Left ventricle myocardium inferior (tissue), 1 donor: Measurements from ENCODE around the gene NACC2. TPM values are rescaled to one million over a fixed set of nuclear protein-coding genes. Genes with fewer than 3 reads are reported as not detected.

Experiments used
- DNase-seq: peaks from one replicate; pipeline ENCODE4 v3.0.0-alpha.2; 2020
- H3K27ac ChIP-seq: fragments of 200-600 bp; replicated peaks from 2 replicates; pipeline ENCODE4 v1.8.0; 2021
- H3K27me3 ChIP-seq: fragments of 200-600 bp; 2 replicates; pipeline ENCODE4 v1.8.0; 2021; ENCODE audit warnings: low read depth
- H3K36me3 ChIP-seq: fragments of 200-600 bp; 2 replicates; pipeline ENCODE4 v1.8.0; 2021
- H3K4me1 ChIP-seq: fragments of 200-600 bp; 2 replicates; pipeline ENCODE4 v1.8.0; 2021
- H3K4me3 ChIP-seq: fragments of 200-600 bp; 2 replicates; pipeline ENCODE4 v1.8.0; 2021; ENCODE audit warnings: mild to moderate bottlenecking, moderate library complexity
- H3K9me3 ChIP-seq: fragments of 200-600 bp; replicated peaks from 2 replicates; pipeline ENCODE4 v1.8.0; 2021
- CTCF ChIP-seq: fragments of 200-600 bp; IDR thresholded peaks from 2 replicates; pipeline ENCODE4 v1.8.0; 2021; ENCODE audit warnings: antibody characterized with exemption, mild to moderate bottlenecking, borderline replicate concordance
- intact Hi-C: fragments of 100-400 bp; cut with micrococcal nuclease; formaldehyde crosslinking; loops from one replicate; pipeline ENCODE4 v1.11.0; 2022
- total RNA-seq: library from RNA; stranded (reverse); fragmentation: NEBNext Ultra II Directional; extraction: Animal tissue kit (Norgen Biotek cat#: 25700); gene quantifications from one replicate; pipeline ENCODE4 v1.2.1, GENCODE V29; 2021
- donor health status: DM: no; HTN: yes; CAD: no; lungs with severe emphysema.

The NACC2 gene
- total RNA-seq, 1 donor from 2014 or later, result 29.5 TPM

DNA sequence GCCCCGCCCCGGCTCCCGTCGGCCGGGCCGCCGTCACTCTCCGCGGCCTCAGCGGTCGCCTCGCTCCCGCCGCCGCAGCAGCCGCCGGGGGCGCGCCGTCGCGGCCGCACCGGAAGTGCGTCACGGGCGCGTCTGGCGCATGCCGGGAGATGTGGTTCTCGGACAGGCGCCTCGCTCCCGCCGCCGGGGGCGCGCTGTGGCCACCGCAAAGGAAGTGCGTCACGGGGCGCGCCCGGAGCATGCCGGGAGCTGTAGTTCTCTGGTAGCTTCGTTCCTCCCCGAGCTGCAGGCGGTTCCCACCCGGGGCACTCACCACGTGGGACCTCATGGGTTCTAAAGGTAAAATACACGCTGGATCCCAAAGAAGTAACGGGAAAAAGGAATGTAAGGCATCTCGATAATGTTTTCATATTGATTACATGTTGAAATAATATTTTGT is 133.8 kb downstream of the NACC2 start, which contains the start of gene UBAC1:
UBAC1 (minus strand) TSS at position 97 of the 439 bp plus-strand sequence. CDS start 211 bp downstream, outside the sequence.
- H3K9me3 ChIP-seq, result no peaks in the 10 kb centered on the region
- peak within 1 kb of the TSS; percentile 85 for H3K4me3 ChIP-seq
- no peaks in the 10 kb centered on the region for H3K27me3 ChIP-seq
- peak; percentile 70 for TF ChIP-seq CTCF
- H3K36me3 ChIP-seq, result no peaks in the 10 kb centered on the region
- intact Hi-C loops, result no loop called here
- peak within 1 kb of the TSS; percentile 97 for H3K27ac ChIP-seq
- peak; percentile 97 for DNase-seq
- H3K4me1 ChIP-seq, result peaks cover 53% of the 10 kb centered on the region

DNA sequence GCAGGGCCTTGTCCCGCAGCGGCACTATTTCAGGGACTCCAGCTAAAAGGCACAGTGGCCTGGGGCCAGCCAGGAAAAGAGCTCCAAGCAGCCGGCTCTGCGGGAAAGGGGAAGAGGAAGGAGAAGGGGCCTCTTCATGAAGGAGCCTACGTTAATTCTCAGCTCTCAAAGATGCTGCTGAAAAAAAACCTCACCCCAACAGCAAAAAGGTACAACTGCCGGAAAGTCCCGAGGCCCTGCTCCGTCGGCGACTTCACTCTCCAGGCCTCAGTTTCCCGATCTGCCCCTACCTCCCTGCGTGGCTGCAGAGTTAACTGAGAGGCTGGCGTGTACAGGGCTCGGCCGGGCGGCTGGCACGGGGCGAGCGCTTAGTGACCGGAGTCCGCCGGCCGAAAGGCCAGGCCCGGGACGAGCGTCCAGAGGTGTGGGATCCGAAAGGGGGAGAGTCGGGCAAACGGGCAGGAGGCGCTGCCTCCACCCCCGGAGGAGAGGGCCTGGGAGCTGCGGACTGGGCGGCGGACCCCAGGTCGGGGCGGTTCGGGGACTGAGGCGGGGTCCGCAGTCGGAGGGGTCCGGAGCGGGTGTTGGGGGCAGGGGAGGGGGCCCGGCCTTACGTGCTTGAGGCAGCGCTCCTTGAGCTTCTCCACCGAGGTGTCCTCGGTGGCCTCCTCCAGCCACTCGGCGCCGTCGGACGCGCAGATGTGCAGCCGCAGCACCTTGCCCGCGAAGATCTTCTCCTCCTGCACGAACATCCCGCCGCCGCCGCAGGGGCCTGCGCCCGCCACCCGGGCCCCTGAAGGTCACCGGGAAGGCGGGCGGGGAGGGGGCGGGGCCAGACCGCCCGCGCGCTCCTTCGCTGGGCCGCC is 134.4 kb downstream of the NACC2 start:
- no peaks in the 10 kb centered on the region for H3K27me3 ChIP-seq
- peak overlapping the region; percentile 97 for H3K27ac ChIP-seq
- H3K36me3 ChIP-seq, result no peaks in the 10 kb centered on the region
- TF ChIP-seq CTCF, result no peak
- DNase-seq, result no peak
- H3K9me3 ChIP-seq, result no peaks in the 10 kb centered on the region
- intact Hi-C loops, result no loop called here
- H3K4me3 ChIP-seq, result peak overlapping the region; percentile 85
- H3K4me1 ChIP-seq, result peaks cover 59% of the 10 kb centered on the region

GRCh38 chr9:135959814-135960213 is 135.3 kb downstream of the NACC2 start:
- intact Hi-C loops, result no loop called here
- no peaks in the 10 kb centered on the region for H3K9me3 ChIP-seq
- peak overlapping the region; percentile 97 for H3K27ac ChIP-seq
- DNase-seq, result no peak
- peaks cover 67% of the 10 kb centered on the region for H3K4me1 ChIP-seq
- no peak for TF ChIP-seq CTCF
- peak overlapping the region; percentile 85 for H3K4me3 ChIP-seq
- peaks cover 3% of the 10 kb centered on the region for H3K36me3 ChIP-seq
- no peaks in the 10 kb centered on the region for H3K27me3 ChIP-seq

GRCh38 chr9:135958485-135958884 is 136.6 kb downstream of the NACC2 start:
- intact Hi-C loops, result no loop called here

DNA sequence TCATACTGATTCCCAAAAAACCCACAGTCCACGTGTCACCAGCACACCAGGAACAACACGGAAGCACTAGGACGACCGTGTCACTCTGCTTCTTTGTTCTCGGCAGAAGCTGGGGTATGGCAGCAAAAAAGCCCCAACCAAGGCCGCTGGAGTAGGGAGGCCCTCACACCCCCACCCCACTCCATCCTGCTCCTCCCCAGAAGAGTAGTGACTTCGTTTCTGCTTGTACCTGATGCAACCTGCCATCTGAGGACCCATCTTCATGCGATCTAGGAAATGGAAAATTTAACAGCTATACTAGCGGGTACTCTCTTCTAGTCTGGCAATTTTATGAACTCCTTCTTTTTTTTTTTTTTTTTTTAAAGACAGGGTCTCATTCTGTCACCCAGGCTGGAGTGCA is 137.7 kb downstream of the NACC2 start:
- intact Hi-C loops, result no loop called here
- TF ChIP-seq CTCF, result no peak
- no peak for DNase-seq
- no peaks in the 10 kb centered on the region for H3K9me3 ChIP-seq
- H3K27ac ChIP-seq, result peak overlapping the region; percentile 54
- peaks cover 27% of the 10 kb centered on the region for H3K36me3 ChIP-seq
- H3K4me3 ChIP-seq, result peak overlapping the region; percentile 23
- no peaks in the 10 kb centered on the region for H3K27me3 ChIP-seq
- peaks cover 69% of the 10 kb centered on the region for H3K4me1 ChIP-seq

More at GRCh38 chr9:135958485-135958884, 136.6 kb downstream of the NACC2 start:
- Histone ChIP-seq H3K4me3 (peak overlapping the region; percentile 85), H3K9me3 (no peaks in the 10 kb centered on the region), H3K27ac (no peak overlapping the region), H3K36me3 (peaks cover 17% of the 10 kb centered on the region), H3K27me3 (no peaks in the 10 kb centered on the region), H3K4me1 (peaks cover 69% of the 10 kb centered on the region)
- TF ChIP-seq CTCF, result no peak
- no peak for DNase-seq
